Karpas-422 (cell line): Measurements from ENCODE around the gene KLK14. TPM values are rescaled to one million over a fixed set of nuclear protein-coding genes. Genes with fewer than 3 reads are reported as not detected.
A peak's percentile ranks its signal among the peaks of the same experiment; 100 is the strongest.

ENCODE experiments used
- DNase-seq: peaks from one replicate; pipeline ENCODE4 v3.0.0-alpha.2; 2015
- H2AFZ ChIP-seq: fragments of 200-600 bp; sonication (generic); 2 replicates; pipeline ENCODE4 v1.6.1; 2014; ENCODE audit warnings: antibody characterized with exemption, low read length, mixed read lengths
- H3K27ac ChIP-seq: fragments of 200-600 bp; sonication (generic); 2 replicates; pipeline ENCODE4 v1.5.1; 2014; ENCODE audit warnings: mild to moderate bottlenecking, low read length, moderate library complexity
- H3K27me3 ChIP-seq: fragments of 200-600 bp; sonication (generic); 2 replicates; pipeline ENCODE4 v1.6.1; 2014; ENCODE audit warnings: low read length, mixed read lengths
- H3K36me3 ChIP-seq: fragments of 200-600 bp; sonication (generic); 2 replicates; pipeline ENCODE4 v1.6.1; 2014; ENCODE audit warnings: low read length, mixed read lengths; ENCODE audit not compliant: insufficient read depth
- H3K4me1 ChIP-seq: fragments of 200-600 bp; sonication (generic); 2 replicates; pipeline ENCODE4 v1.6.1; 2014; ENCODE audit warnings: mild to moderate bottlenecking, low read length, mixed read lengths
- H3K4me2 ChIP-seq: fragments of 200-600 bp; sonication (generic); 2 replicates; pipeline ENCODE4 v1.6.1; 2014; ENCODE audit warnings: low read length, low read depth, mild to moderate bottlenecking; ENCODE audit not compliant: poor library complexity, severe bottlenecking
- H3K4me3 ChIP-seq: fragments of 200-600 bp; sonication (generic); 2 replicates; pipeline ENCODE4 v1.5.1; 2014; ENCODE audit warnings: mild to moderate bottlenecking, antibody characterized with exemption, low read length, mixed read lengths
- H3K79me2 ChIP-seq: fragments of 200-600 bp; sonication (generic); 2 replicates; pipeline ENCODE4 v1.6.1; 2014; ENCODE audit warnings: mild to moderate bottlenecking, low read length, mixed read lengths
- H3K9ac ChIP-seq: fragments of 200-600 bp; sonication (generic); 2 replicates; pipeline ENCODE4 v1.6.0; 2014; ENCODE audit warnings: low read length
- H3K9me2 ChIP-seq: fragments of 200-600 bp; sonication (generic), shearing (Covaris generic); replicated peaks from 2 replicates; pipeline ENCODE4 v1.6.0; 2014; ENCODE audit warnings: mild to moderate bottlenecking, low read length, moderate library complexity; ENCODE audit not compliant: insufficient read depth
- H3K9me3 ChIP-seq: fragments of 300-700, 200-600 bp; sonication (generic); 2 replicates; pipeline ENCODE4 v1.6.1; 2014; ENCODE audit warnings: low read length, mixed read lengths
- H4K20me1 ChIP-seq: fragments of 200-600 bp; sonication (generic); 2 replicates; pipeline ENCODE4 v1.6.1; 2014; ENCODE audit warnings: mild to moderate bottlenecking, antibody characterized with exemption, low read length, low read depth; ENCODE audit not compliant: insufficient read depth
- total RNA-seq: library from RNA; depleted of rRNA; stranded (reverse); fragments of >200 nt; shearing (Covaris generic); gene quantifications from 2 replicates; pipeline ENCODE4 v1.2.3, GENCODE V29; 2014; ENCODE audit warnings: low replicate concordance; rRNA removed

Gene KLK14
- total RNA-seq, result 0.48 TPM in 1 of 2 replicates, not detected in the other

GRCh38 chr19:51082611-51083010, at the start of gene KLK14:
TSS of gene KLK14 (minus strand) at chr19:51082887. CDS start at chr19:51082614, 273 bp downstream.
- H3K36me3 ChIP-seq, result no peaks in the 10 kb centered on the region
- no peak within 1 kb of the TSS for H2AFZ ChIP-seq
- no peak within 1 kb of the TSS for H3K4me2 ChIP-seq
- no peak within 1 kb of the TSS for H3K4me3 ChIP-seq
- H3K27me3 ChIP-seq, result no peaks in the 10 kb centered on the region
- no peak within 1 kb of the TSS for H3K27ac ChIP-seq
- H3K9ac ChIP-seq, result no peak within 1 kb of the TSS
- H3K9me2 ChIP-seq, result no peaks in the 10 kb centered on the region
- no peaks in the 10 kb centered on the region for H3K4me1 ChIP-seq
- no peak for DNase-seq
- H4K20me1 ChIP-seq, result no peaks in the 10 kb centered on the region
- no peaks in the 10 kb centered on the region for H3K9me3 ChIP-seq
- no peaks in the 10 kb centered on the region for H3K79me2 ChIP-seq

GRCh38 chr19:51131780-51132680, 49.3 kb upstream of the KLK14 start:
- Histone ChIP-seq H3K9ac (no peak overlapping the region), H2AFZ (no peak overlapping the region)
- DNase-seq, result no peak

GRCh38 chr19:51129716-51130115, 47.0 kb upstream of the KLK14 start:
- H3K4me2 ChIP-seq, result no peak overlapping the region
- peaks cover 4% of the 10 kb centered on the region for H3K4me1 ChIP-seq
- no peaks in the 10 kb centered on the region for H3K36me3 ChIP-seq
- H4K20me1 ChIP-seq, result no peaks in the 10 kb centered on the region
- no peaks in the 10 kb centered on the region for H3K9me2 ChIP-seq
- H3K27me3 ChIP-seq, result no peaks in the 10 kb centered on the region
- no peak overlapping the region for H3K9ac ChIP-seq
- H3K9me3 ChIP-seq, result no peaks in the 10 kb centered on the region
- no peak overlapping the region for H3K4me3 ChIP-seq
- no peak overlapping the region for H2AFZ ChIP-seq
- no peaks in the 10 kb centered on the region for H3K79me2 ChIP-seq
- no peak for DNase-seq
- H3K27ac ChIP-seq, result no peak overlapping the region

More at GRCh38 chr19:51131780-51132680, 49.3 kb upstream of the KLK14 start:
- H3K27me3 ChIP-seq, result no peaks in the 10 kb centered on the region
- peaks cover 22% of the 10 kb centered on the region for H3K4me1 ChIP-seq
- H3K4me2 ChIP-seq, result no peak overlapping the region
- no peak overlapping the region for H3K4me3 ChIP-seq
- no peaks in the 10 kb centered on the region for H3K79me2 ChIP-seq
- H3K27ac ChIP-seq, result no peak overlapping the region
- H3K36me3 ChIP-seq, result no peaks in the 10 kb centered on the region
- no peaks in the 10 kb centered on the region for H4K20me1 ChIP-seq
- H3K9me2 ChIP-seq, result no peaks in the 10 kb centered on the region
- no peaks in the 10 kb centered on the region for H3K9me3 ChIP-seq

GRCh38 chr19:51128227-51128626, 45.5 kb upstream of the KLK14 start:
- no peaks in the 10 kb centered on the region for H3K27me3 ChIP-seq
- no peak overlapping the region for H2AFZ ChIP-seq
- no peaks in the 10 kb centered on the region for H3K79me2 ChIP-seq
- no peaks in the 10 kb centered on the region for H3K9me2 ChIP-seq
- no peak for DNase-seq
- no peaks in the 10 kb centered on the region for H3K9me3 ChIP-seq
- H3K9ac ChIP-seq, result no peak overlapping the region
- H3K4me1 ChIP-seq, result peaks cover 8% of the 10 kb centered on the region
- H3K4me2 ChIP-seq, result no peak overlapping the region
- H4K20me1 ChIP-seq, result no peaks in the 10 kb centered on the region; the same call in 1 of the 2 replicates
- H3K4me3 ChIP-seq, result no peak overlapping the region
- no peak overlapping the region for H3K27ac ChIP-seq
- H3K36me3 ChIP-seq, result no peaks in the 10 kb centered on the region

GRCh38 chr19:51127755-51128154, 45.1 kb upstream of the KLK14 start:
- H3K9ac ChIP-seq, result no peak overlapping the region
- no peak overlapping the region for H2AFZ ChIP-seq
- H3K4me3 ChIP-seq, result no peak overlapping the region
- H4K20me1 ChIP-seq, result no peaks in the 10 kb centered on the region; the same call in 1 of the 2 replicates
- no peaks in the 10 kb centered on the region for H3K9me3 ChIP-seq
- no peaks in the 10 kb centered on the region for H3K9me2 ChIP-seq
- no peaks in the 10 kb centered on the region for H3K36me3 ChIP-seq
- H3K4me1 ChIP-seq, result peaks cover 11% of the 10 kb centered on the region
- H3K79me2 ChIP-seq, result no peaks in the 10 kb centered on the region
- no peak for DNase-seq
- H3K27ac ChIP-seq, result no peak overlapping the region
- H3K4me2 ChIP-seq, result no peak overlapping the region
- H3K27me3 ChIP-seq, result no peaks in the 10 kb centered on the region

GRCh38 chr19:51127032-51127431, 44.3 kb upstream of the KLK14 start:
- no peaks in the 10 kb centered on the region for H3K9me3 ChIP-seq

GRCh38 chr19:51125421-51126075, 42.9 kb upstream of the KLK14 start:
- H2AFZ ChIP-seq, result no peak overlapping the region
- no peaks in the 10 kb centered on the region for H3K36me3 ChIP-seq
- no peaks in the 10 kb centered on the region for H3K79me2 ChIP-seq
- no peaks in the 10 kb centered on the region for H3K9me3 ChIP-seq
- no peak overlapping the region for H3K27ac ChIP-seq
- no peaks in the 10 kb centered on the region for H3K9me2 ChIP-seq
- H3K4me1 ChIP-seq, result peaks cover 11% of the 10 kb centered on the region
- H4K20me1 ChIP-seq, result no peaks in the 10 kb centered on the region; the same call in 1 of the 2 replicates
- no peaks in the 10 kb centered on the region for H3K27me3 ChIP-seq
- H3K4me3 ChIP-seq, result no peak overlapping the region
- no peak for DNase-seq
- no peak overlapping the region for H3K9ac ChIP-seq
- H3K4me2 ChIP-seq, result no peak overlapping the region

More at GRCh38 chr19:51127032-51127431, 44.3 kb upstream of the KLK14 start:
- no peaks in the 10 kb centered on the region for H3K36me3 ChIP-seq
- no peak overlapping the region for H2AFZ ChIP-seq
- H3K9me2 ChIP-seq, result no peaks in the 10 kb centered on the region
- H3K4me2 ChIP-seq, result no peak overlapping the region
- H4K20me1 ChIP-seq, result no peaks in the 10 kb centered on the region; the same call in 1 of the 2 replicates
- H3K27me3 ChIP-seq, result no peaks in the 10 kb centered on the region
- no peak overlapping the region for H3K27ac ChIP-seq
- no peak overlapping the region for H3K9ac ChIP-seq
- H3K4me3 ChIP-seq, result no peak overlapping the region
- no peak for DNase-seq
- peaks cover 11% of the 10 kb centered on the region for H3K4me1 ChIP-seq
- H3K79me2 ChIP-seq, result no peaks in the 10 kb centered on the region

GRCh38 chr19:51124729-51125128, 42.0 kb upstream of the KLK14 start, which contains the start of gene SIGLEC9:
TSS of gene SIGLEC9 (plus strand) at chr19:51124906. CDS start at chr19:51124975, 69 bp downstream.
- Histone ChIP-seq H3K79me2 (no peaks in the 10 kb centered on the region), H3K27ac (no peak within 1 kb of the TSS), H3K9ac (peak within 1 kb of the TSS; percentile 32; the same call in 1 of the 2 replicates), H3K4me1 (peaks cover 11% of the 10 kb centered on the region), H3K4me2 (no peak within 1 kb of the TSS), H3K9me3 (no peaks in the 10 kb centered on the region), H3K27me3 (no peaks in the 10 kb centered on the region), H4K20me1 (no peaks in the 10 kb centered on the region; the same call in 1 of the 2 replicates), H3K9me2 (no peaks in the 10 kb centered on the region), H3K4me3 (no peak within 1 kb of the TSS), H2AFZ (peak within 1 kb of the TSS; percentile 31; the same call in 1 of the 2 replicates), H3K36me3 (no peaks in the 10 kb centered on the region)
- DNase-seq, result no peak
